Measurements from ENCODE around the gene SMIM35. TPM values are rescaled to one million over a fixed set of nuclear protein-coding genes. Genes with fewer than 3 reads are reported as not detected.
"Not testable (repeated sequence)": the region's sequence is repeated elsewhere in the genome, so short reads cannot be mapped to it uniquely, and the experiment has no call there.

The SMIM35 gene
- total and polyA plus RNA-seq, 2 donors: 0.05 to 0.09 TPM

DNA sequence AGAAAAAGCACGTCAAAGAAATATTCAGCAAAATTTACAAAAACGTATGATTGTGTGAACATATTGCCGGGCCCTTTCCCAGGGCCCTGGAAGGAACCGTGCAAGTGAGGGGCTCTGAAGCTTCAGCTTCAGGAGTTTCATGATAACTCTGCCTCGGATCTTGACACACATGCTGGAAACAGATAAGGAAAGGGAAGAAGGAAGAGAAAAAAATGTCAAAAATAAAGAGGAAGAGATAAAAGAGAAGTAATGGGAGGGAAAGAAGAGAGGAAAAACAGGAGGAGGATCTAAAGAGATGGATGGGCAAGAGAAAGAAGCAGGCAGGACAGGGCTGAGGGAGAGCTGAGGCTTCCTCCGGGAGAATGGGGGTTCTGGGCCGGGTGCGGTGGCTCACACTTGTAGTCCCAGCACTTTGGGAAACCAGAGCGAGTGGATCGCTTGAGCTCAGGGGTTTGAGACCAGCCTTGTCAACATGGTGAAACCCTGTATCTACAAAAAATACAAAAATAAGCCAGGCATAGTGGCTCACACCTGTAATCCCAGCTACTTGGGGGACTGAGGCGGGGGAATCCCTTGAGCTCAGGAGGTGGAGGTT is 12.6 kb downstream of the SMIM35 start:
- H3K36me3 ChIP-seq (ENCODE audit: control insufficient read depth in 2 of 2, insufficient read depth in 2 of 2, low read length in 1 of 2): no peaks in the 10 kb centered on the region
- no peak for DNase-seq (ENCODE audit: low read depth in 6 of 9, low spot score in 9 of 9)
- H3K4me3 ChIP-seq (ENCODE audit: low read length in 2 of 2): no peak overlapping the region
- peaks cover 0 to 3% of the 10 kb centered on the region in 2 donors for H3K27me3 ChIP-seq (ENCODE audit: control insufficient read depth in 2 of 2, insufficient read depth in 1 of 2, low read length in 1 of 2)
- 92% methylated on average over 11 of the region's 11 CpGs for WGBS
- H3K27ac ChIP-seq (ENCODE audit: low read depth in 1 of 2, low read length in 1 of 2): no peak overlapping the region
- H3K9me3 ChIP-seq (ENCODE audit: control insufficient read depth in 2 of 2, insufficient read depth in 1 of 2, low read length in 1 of 2): no peaks in the 10 kb centered on the region
- peaks cover 0 to 15% of the 10 kb centered on the region in 2 donors for H3K4me1 ChIP-seq (ENCODE audit: control insufficient read depth in 2 of 2, insufficient read depth in 2 of 2, low read length in 2 of 2)

DNA sequence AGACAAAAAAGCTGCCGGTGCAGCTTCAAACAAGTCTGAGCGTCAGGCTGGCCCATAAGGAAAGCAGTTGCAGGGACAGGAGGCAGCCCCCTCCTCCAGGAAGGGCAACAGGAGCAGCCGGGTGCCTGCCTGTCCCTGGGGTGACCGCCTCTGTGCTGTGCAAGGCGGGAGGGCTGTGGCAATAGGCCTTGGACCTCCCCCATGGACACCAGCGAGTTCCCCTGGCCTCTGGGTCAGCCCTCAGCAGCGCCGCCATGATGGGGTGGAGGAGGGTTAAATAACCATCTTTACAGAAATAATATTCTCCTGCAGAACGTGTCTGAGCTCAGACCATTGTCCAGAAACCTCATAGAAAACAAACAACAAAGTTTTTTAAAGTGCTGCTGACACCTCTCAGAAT is 13.2 kb downstream of the SMIM35 start:
- Histone ChIP-seq H3K27me3 (ENCODE audit: control insufficient read depth in 2 of 2, insufficient read depth in 1 of 2, low read length in 1 of 2) (peaks cover 0 to 3% of the 10 kb centered on the region in 2 donors), H3K36me3 (ENCODE audit: control insufficient read depth in 2 of 2, insufficient read depth in 2 of 2, low read length in 1 of 2) (no peaks in the 10 kb centered on the region), H3K4me3 (ENCODE audit: low read length in 2 of 2) (no peak overlapping the region), H3K4me1 (ENCODE audit: control insufficient read depth in 2 of 2, insufficient read depth in 2 of 2, low read length in 2 of 2) (peaks cover 0 to 15% of the 10 kb centered on the region in 2 donors), H3K9me3 (ENCODE audit: control insufficient read depth in 2 of 2, insufficient read depth in 1 of 2, low read length in 1 of 2) (no peaks in the 10 kb centered on the region), H3K27ac (ENCODE audit: low read depth in 1 of 2, low read length in 1 of 2) (no peak overlapping the region)
- DNase-seq (ENCODE audit: low read depth in 6 of 9, low spot score in 9 of 9): no peak
- WGBS: 84% methylated on average over 9 of the region's 9 CpGs

- no peaks in the 10 kb centered on the region for H3K36me3 ChIP-seq (ENCODE audit: control insufficient read depth in 2 of 2, insufficient read depth in 2 of 2, low read length in 1 of 2)
- no peaks in the 10 kb centered on the region for H3K9me3 ChIP-seq (ENCODE audit: control insufficient read depth in 2 of 2, insufficient read depth in 1 of 2, low read length in 1 of 2)
- peaks cover 0 to 6% of the 10 kb centered on the region in 2 donors for H3K4me1 ChIP-seq (ENCODE audit: control insufficient read depth in 2 of 2, insufficient read depth in 2 of 2, low read length in 2 of 2)
- H3K27ac ChIP-seq (ENCODE audit: low read depth in 1 of 2, low read length in 1 of 2): no peak overlapping the region
- no peak overlapping the region for H3K4me3 ChIP-seq (ENCODE audit: low read length in 2 of 2)
- no peak for DNase-seq (ENCODE audit: low read depth in 6 of 9, low spot score in 9 of 9)
- 97% methylated on average over 3 of the region's 3 CpGs for WGBS
- peaks cover 0 to 6% of the 10 kb centered on the region in 2 donors for H3K27me3 ChIP-seq (ENCODE audit: control insufficient read depth in 2 of 2, insufficient read depth in 1 of 2, low read length in 1 of 2)
These were observed 15.2 kb downstream of the SMIM35 start for GRCh38 chr11:118071416-118072030.

GRCh38 chr11:118068945-118069612 is 17.7 kb downstream of the SMIM35 start:
- no peaks in the 10 kb centered on the region for H3K36me3 ChIP-seq (ENCODE audit: control insufficient read depth in 2 of 2, insufficient read depth in 2 of 2, low read length in 1 of 2)
- no peak for DNase-seq (ENCODE audit: low read depth in 6 of 9, low spot score in 9 of 9)
- 96% methylated on average over 10 of the region's 10 CpGs for WGBS
- no peaks in the 10 kb centered on the region for H3K9me3 ChIP-seq (ENCODE audit: control insufficient read depth in 2 of 2, insufficient read depth in 1 of 2, low read length in 1 of 2)
- peaks cover 0 to 6% of the 10 kb centered on the region in 2 donors for H3K27me3 ChIP-seq (ENCODE audit: control insufficient read depth in 2 of 2, insufficient read depth in 1 of 2, low read length in 1 of 2)
- H3K4me1 ChIP-seq (ENCODE audit: control insufficient read depth in 2 of 2, insufficient read depth in 2 of 2, low read length in 2 of 2): peaks cover 0 to 6% of the 10 kb centered on the region in 2 donors
- H3K4me3 ChIP-seq (ENCODE audit: low read length in 2 of 2): no peak overlapping the region
- no peak overlapping the region for H3K27ac ChIP-seq (ENCODE audit: low read depth in 1 of 2, low read length in 1 of 2)

- Histone ChIP-seq H3K9me3 (ENCODE audit: control insufficient read depth in 2 of 2, insufficient read depth in 1 of 2, low read length in 1 of 2) (no peaks in the 10 kb centered on the region), H3K4me3 (ENCODE audit: low read length in 2 of 2) (no peak overlapping the region), H3K27me3 (ENCODE audit: control insufficient read depth in 2 of 2, insufficient read depth in 1 of 2, low read length in 1 of 2) (peaks cover 0 to 2% of the 10 kb centered on the region in 2 donors), H3K27ac (ENCODE audit: low read depth in 1 of 2, low read length in 1 of 2) (no peak overlapping the region), H3K36me3 (ENCODE audit: control insufficient read depth in 2 of 2, insufficient read depth in 2 of 2, low read length in 1 of 2) (no peaks in the 10 kb centered on the region), H3K4me1 (ENCODE audit: control insufficient read depth in 2 of 2, insufficient read depth in 2 of 2, low read length in 2 of 2) (peaks cover 0 to 2% of the 10 kb centered on the region in 2 donors)
- no peak for DNase-seq (ENCODE audit: low read depth in 6 of 9, low spot score in 9 of 9)
- 95% methylated on average over 24 of the region's 24 CpGs for WGBS
These were observed 18.4 kb downstream of the SMIM35 start for GRCh38 chr11:118068206-118068944.

GRCh38 chr11:118067006-118067405 is 19.8 kb downstream of the SMIM35 start:
- Histone ChIP-seq H3K4me1 (ENCODE audit: control insufficient read depth in 2 of 2, insufficient read depth in 2 of 2, low read length in 2 of 2) (no peaks in the 10 kb centered on the region), H3K4me3 (ENCODE audit: low read length in 2 of 2) (no peak overlapping the region), H3K27ac (ENCODE audit: low read depth in 1 of 2, low read length in 1 of 2) (no peak overlapping the region), H3K27me3 (ENCODE audit: control insufficient read depth in 2 of 2, insufficient read depth in 1 of 2, low read length in 1 of 2) (peaks cover 0 to 2% of the 10 kb centered on the region in 2 donors), H3K9me3 (ENCODE audit: control insufficient read depth in 2 of 2, insufficient read depth in 1 of 2, low read length in 1 of 2) (no peaks in the 10 kb centered on the region), H3K36me3 (ENCODE audit: control insufficient read depth in 2 of 2, insufficient read depth in 2 of 2, low read length in 1 of 2) (no peaks in the 10 kb centered on the region)
- no peak for DNase-seq (ENCODE audit: low read depth in 6 of 9, low spot score in 9 of 9)
- WGBS: 98% methylated on average over 8 of the region's 8 CpGs

GRCh38 chr11:118065384-118065783 is 21.4 kb downstream of the SMIM35 start:
- Histone ChIP-seq H3K4me3 (ENCODE audit: low read length in 2 of 2) (no peak overlapping the region), H3K4me1 (ENCODE audit: control insufficient read depth in 2 of 2, insufficient read depth in 2 of 2, low read length in 2 of 2) (no peaks in the 10 kb centered on the region), H3K36me3 (ENCODE audit: control insufficient read depth in 2 of 2, insufficient read depth in 2 of 2, low read length in 1 of 2) (no peaks in the 10 kb centered on the region), H3K9me3 (ENCODE audit: control insufficient read depth in 2 of 2, insufficient read depth in 1 of 2, low read length in 1 of 2) (no peaks in the 10 kb centered on the region), H3K27me3 (ENCODE audit: control insufficient read depth in 2 of 2, insufficient read depth in 1 of 2, low read length in 1 of 2) (peaks cover 0 to 2% of the 10 kb centered on the region in 2 donors), H3K27ac (ENCODE audit: low read depth in 1 of 2, low read length in 1 of 2) (no peak overlapping the region)
- WGBS: 97% methylated on average over 3 of the region's 3 CpGs
- no peak for DNase-seq (ENCODE audit: low read depth in 6 of 9, low spot score in 9 of 9)

DNA sequence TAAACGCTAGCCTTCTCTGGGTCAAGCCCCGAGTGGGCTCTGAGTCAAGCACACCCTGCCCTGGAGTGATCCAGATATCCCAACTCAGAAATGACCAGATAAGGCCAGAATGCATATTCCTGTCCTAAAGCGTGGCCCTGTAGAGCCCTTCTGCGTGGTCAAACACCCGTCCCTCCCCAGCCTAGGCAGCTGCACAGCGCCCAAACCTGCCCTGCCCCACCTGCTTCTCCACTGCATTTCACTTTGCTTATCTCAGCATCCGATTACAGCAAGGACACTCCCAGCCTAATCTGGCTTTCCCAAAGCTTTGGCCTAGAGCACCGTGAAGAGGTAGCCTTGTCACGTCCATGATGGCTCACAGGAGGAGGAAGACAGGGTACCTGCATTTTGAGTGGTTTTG is 21.8 kb downstream of the SMIM35 start:
- no peak for DNase-seq (ENCODE audit: low read depth in 6 of 9, low spot score in 9 of 9)

GRCh38 chr11:118062631-118063030 is 24.1 kb downstream of the SMIM35 start:
- not testable (repeated sequence) for H3K4me3 ChIP-seq (ENCODE audit: low read length in 2 of 2); H3K36me3 ChIP-seq (ENCODE audit: control insufficient read depth in 2 of 2, insufficient read depth in 2 of 2, low read length in 1 of 2); H3K9me3 ChIP-seq (ENCODE audit: control insufficient read depth in 2 of 2, insufficient read depth in 1 of 2, low read length in 1 of 2); H3K4me1 ChIP-seq (ENCODE audit: control insufficient read depth in 2 of 2, insufficient read depth in 2 of 2, low read length in 2 of 2); H3K27me3 ChIP-seq (ENCODE audit: control insufficient read depth in 2 of 2, insufficient read depth in 1 of 2, low read length in 1 of 2); H3K27ac ChIP-seq (ENCODE audit: low read depth in 1 of 2, low read length in 1 of 2); DNase-seq (ENCODE audit: low read depth in 6 of 9, low spot score in 9 of 9)
- WGBS: 99% methylated on average over 5 of the region's 5 CpGs

More for the DNA sequence above, 21.8 kb downstream of the SMIM35 start:
- H3K4me3 ChIP-seq (ENCODE audit: low read length in 2 of 2): no peak overlapping the region
- 95% methylated on average over 9 of the region's 9 CpGs for WGBS
- no peak overlapping the region for H3K27ac ChIP-seq (ENCODE audit: low read depth in 1 of 2, low read length in 1 of 2)
- no peaks in the 10 kb centered on the region for H3K9me3 ChIP-seq (ENCODE audit: control insufficient read depth in 2 of 2, insufficient read depth in 1 of 2, low read length in 1 of 2)
- peaks cover 0 to 2% of the 10 kb centered on the region in 2 donors for H3K27me3 ChIP-seq (ENCODE audit: control insufficient read depth in 2 of 2, insufficient read depth in 1 of 2, low read length in 1 of 2)
- no peaks in the 10 kb centered on the region for H3K36me3 ChIP-seq (ENCODE audit: control insufficient read depth in 2 of 2, insufficient read depth in 2 of 2, low read length in 1 of 2)
- H3K4me1 ChIP-seq (ENCODE audit: control insufficient read depth in 2 of 2, insufficient read depth in 2 of 2, low read length in 2 of 2): no peaks in the 10 kb centered on the region
